GM23338 (cell line): ENCODE measurements around the gene CD4. TPM values are rescaled to one million over a fixed set of nuclear protein-coding genes. Genes with fewer than 3 reads are reported as not detected.

Experiments
- ATAC-seq: fragments of 200-7000 bp; cut with Tn5 transposase; 3 replicates; pipeline ENCODE4 v1.9.1; 2020
- DNase-seq: peaks from one replicate; pipeline ENCODE4 v3.0.0-alpha.2; 2015; ENCODE audit warnings: low spot score
- H2AFZ ChIP-seq: fragments of 200-600 bp; sonication (generic); 2 replicates; pipeline ENCODE4 v1.8.0; 2016; ENCODE audit warnings: antibody characterized with exemption, mild to moderate bottlenecking, moderate library complexity
- H3F3A ChIP-seq: fragments of 200-600 bp; sonication (generic); replicated peaks from 2 replicates; pipeline ENCODE4 v1.8.0; 2017; ENCODE audit warnings: antibody characterized with exemption, mixed run types, low read depth
- H3K27ac ChIP-seq: fragments of 200-600 bp; sonication (generic); 2 replicates; pipeline ENCODE4 v1.6.1; 2016; ENCODE audit warnings: low read depth
- H3K27me3 ChIP-seq: fragments of 200-600 bp; sonication (generic); 2 replicates; pipeline ENCODE4 v1.8.0; 2016; ENCODE audit warnings: mild to moderate bottlenecking, mixed run types, moderate library complexity; ENCODE audit not compliant: insufficient read depth
- H3K36me3 ChIP-seq: fragments of 200-600 bp; sonication (generic); 2 replicates; pipeline ENCODE4 v1.8.0; 2016; ENCODE audit warnings: mild to moderate bottlenecking; ENCODE audit not compliant: insufficient read depth
- H3K4me1 ChIP-seq: fragments of 200-600 bp; sonication (generic); 2 replicates; pipeline ENCODE4 v1.8.0; 2016; ENCODE audit warnings: mild to moderate bottlenecking, moderate library complexity; ENCODE audit not compliant: insufficient read depth
- H3K4me2 ChIP-seq: fragments of 200-600 bp; sonication (generic); 2 replicates; pipeline ENCODE4 v1.7.1; 2017; ENCODE audit warnings: mixed run types
- H3K4me3 ChIP-seq: fragments of 200-600 bp; sonication (generic); 2 replicates; pipeline ENCODE4 v1.6.1; 2016; ENCODE audit warnings: mixed run types
- H3K79me2 ChIP-seq: fragments of 200-600 bp; sonication (generic); replicated peaks from 2 replicates; pipeline ENCODE4 v1.8.0; 2017; ENCODE audit warnings: mild to moderate bottlenecking; ENCODE audit not compliant: insufficient read depth
- H3K9me2 ChIP-seq: fragments of 200-600 bp; sonication (generic); 2 replicates; pipeline ENCODE4 v1.8.0; 2017; ENCODE audit not compliant: insufficient read depth
- H4K20me1 ChIP-seq: fragments of 200-600 bp; sonication (generic); replicated peaks from 2 replicates; pipeline ENCODE4 v1.8.0; 2017; ENCODE audit warnings: mild to moderate bottlenecking; ENCODE audit not compliant: insufficient read depth
- H3K27ac Mint-ChIP-seq: 2 replicates; pipeline ENCODE4 v1.8.0; 2020; ENCODE audit warnings: inconsistent platforms, mild to moderate bottlenecking, moderate library complexity, mixed read lengths
- H3K27me3 Mint-ChIP-seq: 3 replicates; pipeline ENCODE4 v1.8.0; 2022; ENCODE audit warnings: low read depth, mild to moderate bottlenecking, moderate library complexity, mixed read lengths, inconsistent platforms; ENCODE audit not compliant: insufficient read depth, poor library complexity
- H3K36me3 Mint-ChIP-seq: 3 replicates; pipeline ENCODE4 v1.8.0; 2021; ENCODE audit warnings: low read depth, mild to moderate bottlenecking, inconsistent platforms, moderate library complexity, mixed read lengths
- H3K4me1 Mint-ChIP-seq: 3 replicates; pipeline ENCODE4 v1.8.0; 2020; ENCODE audit warnings: mild to moderate bottlenecking, inconsistent platforms, mixed read lengths
- H3K4me3 Mint-ChIP-seq: 3 replicates; pipeline ENCODE4 v1.8.0; 2021; ENCODE audit warnings: moderate library complexity, mild to moderate bottlenecking, inconsistent platforms, mixed read lengths
- H3K9me3 Mint-ChIP-seq: 3 replicates; pipeline ENCODE4 v1.8.0; 2020; ENCODE audit warnings: moderate library complexity, mild to moderate bottlenecking, inconsistent platforms, mixed read lengths
- CREB1 ChIP-seq: fragments of 250-450 bp; sonication (Bioruptor Pico); IDR thresholded peaks from 2 replicates; pipeline ENCODE4 v1.5.0; 2020; ENCODE audit warnings: low read depth, mild to moderate bottlenecking, moderate library complexity
- CTCF ChIP-seq, 2 experiments: fragments of 200-600 bp in 1 of 2; sonication (generic) in 1 of 2; conservative IDR thresholded peaks; 2 replicates each; pipeline versions ENCODE4 v1.5.1 to v1.6.1; 2016 to 2017; ENCODE audit warnings: antibody characterized with exemption in 2 of 2, low read depth in 2 of 2, mild to moderate bottlenecking in 2 of 2, moderate library complexity in 1 of 2
- EZH2 ChIP-seq: fragments of 200-600 bp; sonication (generic); IDR thresholded peaks from one replicate; pipeline ENCODE4 v1.8.0; 2017; ENCODE audit warnings: antibody characterized with exemption, mild to moderate bottlenecking, low read depth; ENCODE audit not compliant: unreplicated experiment
- JUNB ChIP-seq: IDR thresholded peaks from one replicate; pipeline ENCODE4 v1.6.1; 2016; ENCODE audit warnings: antibody characterized with exemption; ENCODE audit not compliant: unreplicated experiment
- NANOG ChIP-seq: IDR thresholded peaks from 2 replicates; pipeline ENCODE4 v1.6.1; 2016; ENCODE audit warnings: antibody characterized with exemption, borderline replicate concordance
- POLR2AphosphoS5 ChIP-seq: IDR thresholded peaks from 2 replicates; pipeline ENCODE4 v1.6.1; 2016; ENCODE audit warnings: antibody characterized with exemption, low read depth
- REST ChIP-seq: IDR thresholded peaks from one replicate; pipeline ENCODE4 v1.6.1; 2018; ENCODE audit warnings: antibody characterized with exemption; ENCODE audit not compliant: unreplicated experiment
- STAT1 ChIP-seq: IDR thresholded peaks from one replicate; pipeline ENCODE4 v1.6.1; 2016; ENCODE audit warnings: antibody characterized with exemption; ENCODE audit not compliant: unreplicated experiment
- polyA plus RNA-seq: library from polyadenylated mRNA; unstranded; fragments of >200 nt; fragmentation: Nextera tagmentation; extraction: Ambion mirVana; gene quantifications from 2 replicates; pipeline ENCODE4 v1.2.1, GENCODE V29; 2016
- total RNA-seq: library from RNA; depleted of rRNA; stranded (reverse); fragments of >200 nt; shearing (Covaris generic); gene quantifications from 2 replicates; pipeline ENCODE4 v1.2.3, GENCODE V29; 2014

The CD4 gene
- total and polyA plus RNA-seq, 2 experiments from 2014 or later, result 1.5 to 2.0 TPM

- H3K9me3 Mint-ChIP-seq, result no peaks in the 10 kb centered on the region
- peaks cover 40% of the 10 kb centered on the region for H3K4me1 ChIP-seq
- H3K4me3 ChIP-seq, result peak overlapping the region; percentile 39
- no peak overlapping the region for H3K27ac ChIP-seq
- peaks cover 16% of the 10 kb centered on the region for H3F3A ChIP-seq
- H3K4me3 Mint-ChIP-seq, result peak overlapping the region; percentile 64
- H3K36me3 Mint-ChIP-seq, result peaks cover 27% of the 10 kb centered on the region
- peaks cover 52% of the 10 kb centered on the region for H3K4me1 Mint-ChIP-seq
- DNase-seq, result no peak
- H3K9me2 ChIP-seq, result no peaks in the 10 kb centered on the region
- H2AFZ ChIP-seq, result no peak overlapping the region
- peaks cover 45% of the 10 kb centered on the region for H3K27me3 ChIP-seq
- H3K27ac Mint-ChIP-seq, result peak overlapping the region; percentile 38; the same call in 1 of the 2 replicates
- H3K4me2 ChIP-seq, result peak overlapping the region; percentile 63
- H3K36me3 ChIP-seq, result peaks cover 3% of the 10 kb centered on the region; the same call in 1 of the 2 replicates
- TF ChIP-seq NANOG, result no peak
- peak; percentile 5 to 20; a peak in 1 of 4 replicates for TF ChIP-seq CTCF (conservative IDR thresholded peaks at IDR 0.05; ENCODE audit: low read depth in 2 of 2)
- no peak for TF ChIP-seq REST
- TF ChIP-seq JUNB, result no peak
- ATAC-seq, result no peak
- no peaks in the 10 kb centered on the region for H4K20me1 ChIP-seq
- peaks cover 9% of the 10 kb centered on the region for H3K79me2 ChIP-seq
- H3K27me3 Mint-ChIP-seq, result peaks cover 23% of the 10 kb centered on the region
Observed at GRCh38 chr12:6826734-6827436, 37.6 kb downstream of the CD4 start.

- Histone ChIP-seq H3K4me1 (peaks cover 35% of the 10 kb centered on the region), H4K20me1 (no peaks in the 10 kb centered on the region), H3K27me3 (peaks cover 39% of the 10 kb centered on the region), H3K27ac (no peak overlapping the region), H3K79me2 (peaks cover 9% of the 10 kb centered on the region), H3K36me3 (peaks cover 3% of the 10 kb centered on the region; the same call in 1 of the 2 replicates), H3K4me3 (peak overlapping the region; percentile 39), H3K4me2 (peak overlapping the region; percentile 63), H2AFZ (no peak overlapping the region), H3F3A (peaks cover 13% of the 10 kb centered on the region), H3K9me2 (no peaks in the 10 kb centered on the region)
- Mint-ChIP-seq H3K36me3 (peaks cover 32% of the 10 kb centered on the region), H3K27ac (peak overlapping the region; percentile 38; the same call in 1 of the 2 replicates), H3K9me3 (no peaks in the 10 kb centered on the region), H3K4me1 (peaks cover 48% of the 10 kb centered on the region), H3K4me3 (peak overlapping the region; percentile 64), H3K27me3 (peaks cover 23% of the 10 kb centered on the region)
- DNase-seq, result peak; percentile 93
- peak; percentile 30 for ATAC-seq
- TF ChIP-seq CREB1 (CRISPR knock-in tag) (no peak), CTCF (conservative IDR thresholded peaks at IDR 0.05; ENCODE audit: low read depth in 2 of 2) (no peak), POLR2AphosphoS5 (peak; percentile 80), JUNB (no peak), EZH2 (no peak), STAT1 (no peak)
Observed at GRCh38 chr12:6827437-6827911, 38.1 kb downstream of the CD4 start.
